ENCODE measurements around the gene EPO.
A peak's percentile ranks its signal among the peaks of the same experiment; 100 is the strongest.

- TF ChIP-seq POLR2A (IDR thresholded peaks at IDR 0.05) = no peak
- no peak for TF ChIP-seq CTCF (IDR thresholded peaks at IDR 0.05 in 8 of 11, conservative IDR thresholded peaks at IDR 0.05 in 3 of 11)
- peak; percentile 63 to 87 (median 76) for TF ChIP-seq POLR2AphosphoS5 (IDR thresholded peaks at IDR 0.05)
These were observed 41.8 kb upstream of the EPO start for GRCh38 chr7:100678291-100678984.
